Stimulated activated CD4-positive, alpha-beta T cell treated with anti-CD3 and anti-CD28 coated beads, Interleukin-15, amount 100 ng/mL, for 24 hours (primary cell): Measurements from ENCODE around the gene CYP4B1.
"Not testable (repeated sequence)": the region's sequence is repeated elsewhere in the genome, so short reads cannot be mapped to it uniquely, and the experiment has no call there.

Source experiments
- DNase-seq: peaks from one replicate; pipeline ENCODE4 v3.0.0-alpha.2; 2020

Gene CYP4B1

GRCh38 chr1:46817814-46818213 lies 19.0 kb downstream of the CYP4B1 start:
- no peak for DNase-seq

- DNase-seq, result no peak
These were observed 19.7 kb downstream of the CYP4B1 start for GRCh38 chr1:46818591-46818990.

- no peak for DNase-seq
These were observed 20.5 kb downstream of the CYP4B1 start for GRCh38 chr1:46819335-46819734.

- DNase-seq, result no peak
These were observed 21.2 kb downstream of the CYP4B1 start for GRCh38 chr1:46820076-46820475.

GRCh38 chr1:46820560-46821060 lies 21.8 kb downstream of the CYP4B1 start:
- DNase-seq, result no peak

- no peak for DNase-seq
These were observed 23.5 kb downstream of the CYP4B1 start for GRCh38 chr1:46822248-46822826.

GRCh38 chr1:46823151-46823550 lies 24.3 kb downstream of the CYP4B1 start:
- no peak for DNase-seq

GRCh38 chr1:46826892-46827291 lies 28.0 kb downstream of the CYP4B1 start:
- DNase-seq, result not testable (repeated sequence)

- DNase-seq, result no peak
These were observed 31.9 kb downstream of the CYP4B1 start for GRCh38 chr1:46830665-46831322.

- not testable (repeated sequence) for DNase-seq
These were observed 36.6 kb downstream of the CYP4B1 start for GRCh38 chr1:46835469-46835868.

GRCh38 chr1:46846386-46846785 lies 47.5 kb downstream of the CYP4B1 start:
- DNase-seq, result not testable (repeated sequence)

- DNase-seq, result not testable (repeated sequence)
These were observed 58.8 kb downstream of the CYP4B1 start for GRCh38 chr1:46857660-46858065.

GRCh38 chr1:46862348-46862747 lies 63.5 kb downstream of the CYP4B1 start:
- DNase-seq, result no peak
